Keratinocyte (primary cell): Measurements from ENCODE around the gene TMEM238. TPM values are rescaled to one million over a fixed set of nuclear protein-coding genes. Genes with fewer than 3 reads are reported as not detected.

Experiments
- DNase-seq: peaks from one replicate; pipeline ENCODE4 v3.0.0-alpha.2; 2011; ENCODE audit warnings: low read depth, missing footprints, low spot score
- FAIRE-seq: peaks from 2 replicates; lab custom pipeline; 2011; peaks lifted over from hg19 to GRCh38; lab: Jason Lieb, UNC
- H2AFZ ChIP-seq: 2 replicates; pipeline ENCODE4 v1.6.0; 2012; ENCODE audit warnings: low read length, control low read depth, inconsistent platforms; ENCODE audit not compliant: control insufficient read depth
- H3K27ac ChIP-seq: 2 replicates; pipeline ENCODE4 v1.5.1; 2011; ENCODE audit warnings: low read length; ENCODE audit not compliant: control insufficient read depth, insufficient read depth
- H3K27me3 ChIP-seq: 3 replicates; pipeline ENCODE4 v1.6.0; 2011; ENCODE audit warnings: low read length; ENCODE audit not compliant: control insufficient read depth, insufficient read depth; ENCODE audit errors: extremely low read depth
- H3K36me3 ChIP-seq, 2 experiments: 2 replicates in 1 of 2; 3 replicates in 1 of 2; pipeline ENCODE4 v1.5.1; 2011; ENCODE audit warnings: low read length in 2 of 2, mild to moderate bottlenecking in 1 of 2; ENCODE audit not compliant: control insufficient read depth in 2 of 2, insufficient read depth in 2 of 2; ENCODE audit errors: extremely low read depth in 1 of 2
- H3K4me1 ChIP-seq: 3 replicates; pipeline ENCODE4 v1.5.1; 2011; ENCODE audit warnings: low read length; ENCODE audit not compliant: control insufficient read depth, insufficient read depth; ENCODE audit errors: extremely low read depth
- H3K4me2 ChIP-seq: 3 replicates; pipeline ENCODE4 v1.6.0; 2011; ENCODE audit warnings: low read depth, low read length; ENCODE audit not compliant: control insufficient read depth, insufficient read depth; ENCODE audit errors: extremely low read depth
- H3K4me3 ChIP-seq, 3 experiments: fragments of 200-600 bp in 1 of 3; sonication (generic) in 1 of 3; 2 replicates in 2 of 3; 3 replicates in 1 of 3; pipeline ENCODE4 v1.5.1; 2011 to 2016; ENCODE audit warnings: low read length in 3 of 3, mild to moderate bottlenecking in 3 of 3, control low read depth in 2 of 3, inconsistent platforms in 1 of 3, low read depth in 1 of 3, mixed read lengths in 1 of 3, mixed run types in 1 of 3, moderate library complexity in 1 of 3; ENCODE audit not compliant: control insufficient read depth in 2 of 3, insufficient read depth in 2 of 3; ENCODE audit errors: extremely low read depth in 1 of 3
- H3K79me2 ChIP-seq: 2 replicates; pipeline ENCODE4 v1.6.0; 2012; ENCODE audit warnings: low read length; ENCODE audit not compliant: control insufficient read depth, insufficient read depth
- H3K9ac ChIP-seq: 3 replicates; pipeline ENCODE4 v1.6.0; 2011; ENCODE audit warnings: low read length; ENCODE audit not compliant: control insufficient read depth, insufficient read depth; ENCODE audit errors: extremely low read depth
- H3K9me1 ChIP-seq: 3 replicates; pipeline ENCODE4 v1.6.0; 2011; ENCODE audit warnings: low read length; ENCODE audit not compliant: control insufficient read depth, insufficient read depth; ENCODE audit errors: extremely low read depth
- H3K9me3 ChIP-seq: 2 replicates; pipeline ENCODE4 v1.5.1; 2012; ENCODE audit warnings: low read depth, low read length; ENCODE audit not compliant: control insufficient read depth
- H4K20me1 ChIP-seq: 3 replicates; pipeline ENCODE4 v1.6.0; 2011; ENCODE audit warnings: low read length; ENCODE audit not compliant: control insufficient read depth, insufficient read depth; ENCODE audit errors: extremely low read depth
- CTCF ChIP-seq, 3 experiments: IDR thresholded peaks in 1 of 3; conservative IDR thresholded peaks in 1 of 3; optimal IDR thresholded peaks in 1 of 3; 2 replicates in 2 of 3; 3 replicates in 1 of 3; pipeline versions ENCODE3 to v1.5.1; 2011; ENCODE audit warnings: low read length in 3 of 3, mild to moderate bottlenecking in 3 of 3, moderate library complexity in 2 of 3, control low read depth in 1 of 3, inconsistent platforms in 1 of 3; ENCODE audit not compliant: insufficient read depth in 2 of 3; ENCODE audit errors: extremely low read depth in 1 of 3
- EZH2 ChIP-seq: IDR thresholded peaks from one replicate; pipeline ENCODE4 v1.6.1; 2012; ENCODE audit warnings: inconsistent platforms, mild to moderate bottlenecking, low read length, moderate library complexity
- dilution Hi-C: fragments of 300-500 bp; cut with MboI; formaldehyde crosslinking; loops from one replicate; pipeline ENCODE4 v1.7.0; 2020; ENCODE audit warnings: low sequenced_read_pairs; ENCODE audit not compliant: extremely low pct_ligation_motif_present
- polyA plus RNA-seq, 5 experiments: library from polyadenylated mRNA; depleted of rRNA in 3 of 5; stranded (reverse) in 3 of 5; stranded (forward) in 1 of 5; unstranded in 1 of 5; fragments of >200 nt; gene quantifications; 1 replicate in 1 of 5; 2 replicates in 3 of 5; 3 replicates in 1 of 5; pipeline versions ENCODE4 v1.2.1 to v1.2.3, GENCODE V29; 2011 to 2012; ENCODE audit warnings: missing spikeins in 2 of 5, low read depth in 1 of 5, low replicate concordance in 1 of 5

Gene TMEM238
- polyA plus RNA-seq, 1 donor (not counting 4 experiments of a cell fraction or from before 2014, with no cell fraction given) = 0.24 TPM

DNA sequence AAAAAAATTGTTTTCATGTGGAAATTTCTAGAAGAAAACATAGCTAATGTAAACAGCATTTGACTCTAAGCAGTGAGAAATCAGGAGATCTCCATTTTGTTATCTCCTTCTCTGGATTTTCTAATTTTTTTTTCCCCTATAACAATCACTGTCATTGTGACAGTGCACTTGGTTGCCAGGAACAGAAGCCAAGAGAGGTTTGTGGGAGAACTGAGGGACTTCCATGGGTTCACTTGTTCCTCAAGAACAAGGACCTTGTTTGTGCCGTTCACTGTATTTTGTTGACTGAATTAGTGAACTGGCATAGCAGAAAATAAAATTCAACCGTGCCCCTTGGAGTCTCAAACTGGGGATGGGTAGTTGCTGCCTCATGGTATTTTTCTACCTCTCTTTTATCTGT is 42.0 kb upstream of the TMEM238 start:
- Histone ChIP-seq H3K9ac (no peak overlapping the region), H4K20me1 (no peaks in the 10 kb centered on the region), H3K4me1 (peaks cover 4% of the 10 kb centered on the region), H3K27ac (no peak overlapping the region), H2AFZ (no peak overlapping the region), H3K36me3 (no peaks in the 10 kb centered on the region), H3K27me3 (peaks cover 6% of the 10 kb centered on the region), H3K4me2 (no peak overlapping the region), H3K79me2 (no peaks in the 10 kb centered on the region), H3K9me1 (no peaks in the 10 kb centered on the region), H3K9me3 (no peaks in the 10 kb centered on the region), H3K4me3 (no peak overlapping the region)
- dilution Hi-C loops = no loop called here
- FAIRE-seq (no peak), DNase-seq (no peak)
- TF ChIP-seq EZH2 (no peak), CTCF (optimal IDR thresholded peaks at IDR 0.05 in 1 of 3, IDR thresholded peaks at IDR 0.05 in 1 of 3, conservative IDR thresholded peaks at IDR 0.05 in 1 of 3; ENCODE audit: extremely low read depth in 1 of 3, insufficient read depth in 2 of 3, low read length in 3 of 3) (no peak)

- Histone ChIP-seq H3K27ac (no peak overlapping the region), H3K9ac (no peak overlapping the region), H3K27me3 (peaks cover 7% of the 10 kb centered on the region), H3K36me3 (no peaks in the 10 kb centered on the region), H2AFZ (no peak overlapping the region), H4K20me1 (no peaks in the 10 kb centered on the region), H3K4me3 (no peak overlapping the region), H3K4me1 (peaks cover 4% of the 10 kb centered on the region), H3K9me3 (no peaks in the 10 kb centered on the region), H3K79me2 (no peaks in the 10 kb centered on the region), H3K4me2 (no peak overlapping the region), H3K9me1 (no peaks in the 10 kb centered on the region)
- no peak for TF ChIP-seq EZH2
- TF ChIP-seq CTCF (optimal IDR thresholded peaks at IDR 0.05 in 1 of 3, IDR thresholded peaks at IDR 0.05 in 1 of 3, conservative IDR thresholded peaks at IDR 0.05 in 1 of 3; ENCODE audit: extremely low read depth in 1 of 3, insufficient read depth in 2 of 3, low read length in 3 of 3) = no peak
- dilution Hi-C loops = no loop called here
- DNase-seq (no peak), FAIRE-seq (no peak)
Measured at GRCh38 chr19:55424518-55424917, 40.4 kb upstream of the TMEM238 start.
